ENCODE measurements around the gene SNAPIN.

The SNAPIN gene, protein sequence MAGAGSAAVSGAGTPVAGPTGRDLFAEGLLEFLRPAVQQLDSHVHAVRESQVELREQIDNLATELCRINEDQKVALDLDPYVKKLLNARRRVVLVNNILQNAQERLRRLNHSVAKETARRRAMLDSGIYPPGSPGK

DNA sequence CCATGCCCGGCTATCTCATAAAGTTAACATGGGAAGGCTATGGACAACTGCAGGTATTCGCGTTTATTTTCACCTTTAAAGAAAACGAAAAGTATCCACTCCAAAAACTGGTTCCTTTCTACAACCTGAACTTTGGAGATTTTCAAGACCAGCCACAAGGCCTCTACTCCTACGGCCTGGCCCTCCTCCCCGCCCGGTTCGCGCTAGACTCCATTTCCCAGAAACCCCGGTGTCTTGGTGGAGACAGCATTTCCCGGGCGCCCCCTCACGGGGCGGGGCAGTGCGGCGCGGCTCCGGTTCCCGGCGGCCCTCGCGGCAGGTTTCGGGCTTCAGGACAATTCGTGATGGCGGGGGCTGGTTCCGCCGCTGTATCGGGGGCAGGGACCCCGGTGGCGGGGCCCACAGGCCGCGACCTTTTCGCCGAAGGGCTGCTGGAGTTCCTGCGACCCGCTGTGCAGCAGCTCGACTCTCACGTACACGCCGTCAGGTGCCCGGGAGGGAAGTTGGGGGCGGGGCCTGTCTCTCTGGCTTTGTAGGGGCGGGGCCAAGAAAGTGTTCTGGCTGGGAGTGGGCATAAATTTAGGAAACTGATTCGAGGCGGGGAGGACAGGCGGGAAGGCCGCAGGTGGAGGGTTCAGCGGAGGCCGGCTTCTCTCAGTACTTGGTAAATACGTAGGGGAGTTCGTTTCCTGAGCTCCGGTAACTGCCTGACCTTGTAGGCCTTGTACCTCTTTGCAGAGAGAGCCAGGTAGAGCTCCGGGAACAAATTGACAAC, at the start of gene SNAPIN:
TSS of gene SNAPIN (plus strand) at position 304 of the 775 bp plus-strand sequence. CDS start at position 345, 41 bp downstream.
- DNase-seq, result peak; percentile 74

DNA sequence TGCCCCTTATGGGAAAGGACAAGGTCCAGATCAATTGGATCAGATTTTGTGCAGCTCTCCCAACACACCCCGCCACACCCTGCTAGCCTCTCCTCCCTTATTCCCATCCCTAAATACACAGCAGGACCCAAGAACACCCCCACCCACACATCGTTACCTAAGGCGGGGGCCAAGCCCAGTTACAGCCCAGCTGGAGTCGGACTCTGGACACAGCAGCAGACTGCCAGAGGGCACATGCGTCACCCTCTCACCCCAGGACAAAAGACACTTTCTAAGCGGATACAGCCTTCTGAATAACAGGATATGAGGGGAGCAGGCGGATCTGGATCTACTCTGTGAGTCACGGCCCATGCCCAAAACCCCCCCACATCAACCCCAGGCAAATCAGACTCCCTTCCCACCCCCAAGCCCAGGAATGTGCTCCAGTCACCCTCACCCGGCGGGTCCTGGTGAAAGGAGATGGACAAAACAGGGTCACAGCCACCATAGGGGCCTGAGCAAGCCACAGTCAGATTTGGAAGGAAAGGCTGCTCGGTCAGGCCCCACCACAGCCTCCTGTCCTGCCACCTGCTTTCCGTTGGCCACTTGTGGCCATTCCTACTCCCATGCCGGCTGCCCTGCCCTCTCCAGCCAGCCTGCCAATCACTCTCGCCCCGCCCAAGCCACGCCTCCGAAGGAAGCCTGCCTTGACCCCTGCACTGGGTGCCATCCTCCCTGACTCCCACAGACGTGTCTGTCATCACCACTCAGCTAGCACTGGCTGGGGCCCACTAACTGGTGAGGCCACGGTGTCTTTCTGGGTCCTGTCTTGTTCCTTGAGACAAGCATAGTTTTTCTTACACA, 49.5 kb upstream of the SNAPIN start:
- peak; percentile 87 for DNase-seq

DNA sequence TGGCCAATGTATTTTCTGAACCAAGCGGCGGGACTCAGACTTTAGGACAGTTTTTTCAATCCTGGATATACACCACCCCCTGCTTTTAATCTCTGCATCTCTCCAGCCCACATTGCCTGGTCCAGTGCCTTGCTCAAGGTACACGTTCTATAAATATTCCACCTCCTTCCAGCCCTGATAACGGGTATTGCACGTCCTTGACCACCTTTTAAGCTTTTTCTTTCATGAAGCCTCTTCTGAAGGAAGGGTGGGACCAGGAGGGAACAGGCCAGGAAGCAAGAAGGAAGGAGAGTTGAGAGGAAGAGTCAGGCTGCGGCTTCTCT, 49.0 kb upstream of the SNAPIN start:
- no peak for DNase-seq

DNA sequence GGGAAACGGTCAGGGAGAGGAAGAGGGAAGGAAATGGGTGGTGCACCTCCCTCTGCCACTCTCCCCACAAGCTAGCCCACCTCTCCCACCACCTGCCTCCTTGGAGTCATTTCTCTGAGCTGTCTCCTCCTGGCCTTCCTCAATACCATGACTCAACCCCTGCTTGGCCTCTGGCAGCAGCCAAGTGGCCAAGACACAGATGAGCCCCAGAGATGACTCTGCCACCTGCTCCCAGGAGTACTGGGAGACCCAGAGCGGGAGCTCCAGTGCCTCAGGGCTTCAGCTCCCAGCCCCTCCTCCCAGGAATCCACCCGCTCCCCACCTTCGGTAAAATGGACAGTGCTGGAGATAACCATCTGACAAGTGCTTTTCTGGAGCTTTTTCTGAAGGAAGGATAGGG, 48.2 kb upstream of the SNAPIN start:
- no peak for DNase-seq

DNA sequence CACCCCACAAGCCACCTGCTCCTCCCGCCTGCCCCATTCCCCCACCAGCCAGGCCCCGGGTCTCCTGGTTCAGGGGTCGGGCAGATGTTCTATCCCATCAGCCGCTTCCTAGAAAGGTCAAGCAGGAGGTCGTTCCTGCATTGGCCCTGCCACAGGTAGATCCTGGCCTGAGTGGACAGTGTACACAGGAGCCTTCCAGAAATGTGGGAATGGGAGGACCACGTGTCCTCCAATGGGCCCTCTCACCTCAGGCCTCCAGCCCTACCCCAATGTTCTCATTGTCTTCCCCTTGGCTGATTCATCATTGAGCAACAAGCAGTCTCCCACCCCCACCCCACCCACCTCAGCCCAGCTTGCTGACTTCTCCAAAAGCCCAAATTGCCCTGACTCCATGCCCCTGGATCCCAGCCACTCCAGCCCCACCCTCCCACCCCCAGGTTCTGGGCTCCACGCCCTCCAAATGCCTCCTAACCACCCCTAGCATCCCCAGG, 47.6 kb upstream of the SNAPIN start:
- no peak for DNase-seq

DNA sequence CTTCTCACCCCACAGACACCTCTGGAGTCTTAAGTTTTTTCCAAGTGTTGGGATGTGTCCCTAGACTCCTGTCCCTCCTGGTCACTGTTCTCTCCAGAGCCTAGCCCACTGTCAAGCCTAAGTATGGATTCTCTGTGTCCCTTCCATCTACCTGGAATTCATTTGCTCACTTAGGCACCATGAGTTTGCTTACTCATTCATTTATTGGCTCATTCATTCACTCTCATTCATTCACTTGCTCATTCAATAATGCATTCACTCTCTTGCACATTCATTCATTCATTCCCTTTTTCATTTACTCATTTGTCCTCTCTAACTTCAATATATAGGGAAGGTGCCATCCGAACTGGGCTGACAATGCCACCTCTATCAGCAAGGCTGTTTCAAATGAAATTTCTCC, 47.1 kb upstream of the SNAPIN start:
- no peak for DNase-seq

DNA sequence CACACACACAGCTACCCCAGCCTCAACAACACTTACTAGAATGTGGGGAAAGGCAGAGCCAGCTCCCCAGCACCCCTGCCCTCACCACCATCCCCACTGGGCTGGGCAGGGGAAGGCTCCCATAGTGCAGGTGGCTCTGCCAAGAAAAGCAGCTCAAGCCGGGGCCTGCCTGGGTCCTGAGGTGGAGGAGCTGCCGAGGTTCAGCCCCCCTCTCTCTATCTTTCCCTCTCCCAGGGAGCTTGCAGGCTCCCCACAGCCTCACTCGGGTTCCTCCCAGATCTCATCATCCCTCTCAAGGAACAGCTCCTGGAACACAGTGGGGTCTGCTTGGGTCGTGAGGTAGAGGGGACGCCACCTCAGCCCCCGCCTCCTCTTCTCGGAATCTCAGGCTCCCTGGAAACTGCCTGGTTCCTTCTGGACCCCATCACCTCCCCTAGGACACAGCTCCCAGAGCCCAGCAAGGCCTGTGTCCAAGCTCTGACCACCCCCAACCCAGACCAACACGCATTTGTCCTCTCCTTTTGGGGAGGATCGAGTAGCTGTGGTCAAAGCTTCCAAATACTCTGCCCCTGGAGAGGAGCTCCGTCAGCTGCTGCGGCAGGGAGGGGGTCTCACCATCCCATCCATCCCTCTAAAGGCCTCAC, 46.3 kb upstream of the SNAPIN start:
- no peak for DNase-seq

DNA sequence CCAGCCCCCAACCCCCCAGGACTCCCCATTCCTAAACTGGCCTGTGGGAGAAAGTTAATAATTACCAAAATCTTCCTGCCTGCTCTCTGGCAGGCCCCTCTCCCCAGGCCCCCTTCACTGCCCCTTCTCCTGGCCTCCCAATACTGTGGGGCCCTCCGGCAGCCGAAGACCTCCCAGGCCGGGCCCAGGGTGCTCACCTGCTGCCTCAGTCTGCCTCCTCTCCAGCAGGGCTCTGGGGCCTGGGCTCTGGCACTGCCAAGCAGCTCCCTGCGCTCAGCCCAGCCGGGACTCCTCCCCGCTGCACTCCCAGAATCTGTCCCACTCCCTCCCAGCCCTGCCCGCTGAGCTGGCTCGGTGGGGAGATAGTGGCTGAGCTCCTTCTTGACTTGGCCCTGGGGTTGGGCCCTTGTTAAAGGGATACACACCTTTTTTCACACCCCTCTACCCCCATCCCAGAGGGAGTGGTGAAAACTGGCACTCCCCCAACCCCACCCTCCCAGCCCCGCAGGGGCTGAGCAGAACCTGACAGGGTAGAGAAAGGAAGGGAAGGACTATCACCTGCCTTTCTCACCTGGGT, 45.7 kb upstream of the SNAPIN start, which contains the start of gene S100A16:
TSS of gene S100A16 (minus strand) at position 383 of the 577 bp plus-strand sequence. CDS start 4,986 bp downstream, outside the sequence.
- no peak for DNase-seq

DNA sequence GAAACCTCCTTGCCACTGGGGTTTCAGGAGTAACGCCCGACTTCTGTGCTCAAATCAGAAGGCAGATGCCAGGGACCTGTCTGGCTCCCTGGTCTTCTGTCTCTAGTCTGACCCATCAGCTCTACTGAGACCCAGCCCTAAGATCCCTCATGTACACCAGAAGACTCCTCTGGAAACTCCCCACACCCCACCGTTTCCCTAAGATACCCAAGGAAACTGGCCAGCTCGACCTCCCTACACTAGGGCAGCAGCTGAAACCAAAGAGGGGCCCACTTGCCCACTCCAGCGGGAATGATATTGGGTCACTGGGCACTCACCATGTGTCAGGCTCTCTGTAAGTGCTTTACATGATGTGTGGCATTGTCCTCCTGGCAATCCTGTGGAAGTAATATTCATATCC, 45.1 kb upstream of the SNAPIN start:
- no peak for DNase-seq

DNA sequence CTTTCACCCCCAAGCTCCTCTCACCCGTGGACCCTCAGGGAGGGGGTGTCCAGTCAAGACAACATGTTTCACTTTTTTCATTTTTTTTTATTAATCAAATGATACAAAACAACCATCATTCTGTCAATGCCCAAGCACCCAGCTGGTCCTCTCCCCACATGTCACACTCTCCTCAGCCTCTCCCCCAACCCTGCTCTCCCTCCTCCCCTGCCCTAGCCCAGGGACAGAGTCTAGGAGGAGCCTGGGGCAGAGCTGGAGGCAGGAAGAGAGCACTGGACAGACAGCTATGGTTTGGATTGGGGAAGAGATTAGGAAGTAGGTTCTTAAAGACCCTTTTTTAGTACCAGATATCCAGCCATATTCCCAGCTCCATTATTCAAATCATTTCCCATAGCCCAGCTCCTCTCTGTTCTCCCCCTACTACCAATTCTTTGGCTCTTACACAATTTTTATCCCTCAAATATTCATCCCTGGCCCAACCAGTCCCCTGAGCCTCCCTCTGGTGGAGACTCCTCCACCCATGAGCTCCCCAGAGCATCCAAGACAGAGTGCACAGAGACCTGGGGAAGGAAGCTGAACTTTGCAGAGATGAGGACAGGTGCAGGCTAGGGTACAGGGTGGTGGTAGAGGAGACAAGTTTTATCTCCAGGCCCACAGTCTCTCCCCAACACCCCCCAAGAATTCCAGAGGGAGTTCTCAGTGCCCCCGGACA, 44.2 kb upstream of the SNAPIN start:
- DNase-seq, result no peak

DNA sequence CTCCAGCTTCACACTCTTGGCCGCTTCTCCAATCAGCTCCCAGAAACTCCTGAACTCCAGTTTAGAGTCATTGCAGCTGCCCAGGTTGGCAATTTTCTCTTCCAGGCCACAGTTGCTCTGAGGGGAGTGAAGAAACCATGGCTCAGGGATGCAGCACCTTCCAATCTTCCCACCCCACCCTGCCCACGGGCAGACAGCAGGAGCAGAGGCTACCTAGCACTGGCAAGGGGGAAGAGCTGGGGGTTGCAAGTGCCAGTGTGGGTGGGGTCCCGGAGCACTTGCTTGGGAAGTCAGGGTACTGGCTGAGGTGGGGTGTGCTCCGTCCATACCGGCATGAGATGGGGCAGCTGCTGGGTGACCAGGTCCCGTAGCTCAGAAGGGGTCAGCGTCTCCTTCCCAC, 43.6 kb upstream of the SNAPIN start:
- DNase-seq, result no peak

DNA sequence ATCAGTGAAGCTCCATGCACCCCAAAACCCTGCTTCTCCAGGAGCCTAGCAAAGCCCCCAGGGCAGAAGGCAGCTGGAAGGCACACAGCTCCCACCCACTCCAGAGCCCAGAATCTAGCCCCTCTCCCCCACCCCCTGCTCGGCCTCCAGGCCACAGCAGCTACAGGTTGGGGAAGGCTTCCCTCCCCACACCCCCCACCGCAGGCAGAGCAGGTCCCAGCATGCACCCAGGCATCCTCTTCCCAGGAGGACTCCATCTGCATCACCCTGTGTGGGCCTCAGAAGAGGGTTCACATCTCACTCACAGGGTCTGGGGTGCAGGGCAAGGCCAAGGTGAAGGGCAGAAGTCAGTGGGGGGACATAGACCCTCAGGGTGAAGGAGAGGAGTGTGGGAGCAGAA, 43.1 kb upstream of the SNAPIN start:
- DNase-seq, result no peak

DNA sequence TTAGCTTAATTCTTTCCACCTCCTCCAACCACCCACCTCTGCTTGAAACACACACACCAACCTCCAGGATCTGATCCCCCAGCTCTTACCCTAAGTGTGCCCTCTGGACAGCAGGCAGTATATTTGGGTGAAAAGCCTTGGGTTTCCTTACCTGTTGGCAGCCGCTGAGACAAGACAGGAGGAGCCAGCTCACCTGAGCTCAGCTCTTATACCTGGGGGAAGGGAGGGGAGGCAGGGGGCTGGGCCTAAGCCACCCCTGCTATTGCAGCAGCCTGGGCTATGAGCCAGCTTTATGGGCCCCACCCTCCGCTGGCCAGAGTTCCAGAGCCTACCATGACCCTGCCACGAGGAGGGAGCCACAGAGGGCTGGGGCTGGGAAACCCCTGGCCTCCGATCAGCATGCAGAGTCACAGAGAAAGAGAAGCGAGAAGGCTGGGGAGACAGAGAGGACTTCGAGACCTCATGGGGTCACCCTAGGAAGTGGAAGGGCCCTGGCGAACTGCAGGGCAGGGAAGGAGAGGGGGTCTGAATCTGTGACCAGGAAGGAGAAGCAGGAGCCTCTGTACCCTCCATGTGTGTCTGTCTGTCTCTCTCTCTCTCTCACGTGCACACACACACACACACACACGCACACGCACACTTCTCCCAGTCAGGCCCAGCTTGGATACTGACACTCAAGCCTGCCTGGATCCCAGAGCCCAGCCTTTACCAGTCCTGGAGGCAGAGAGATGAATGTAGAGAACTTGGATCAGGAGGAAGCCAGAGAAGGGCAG, 42.2 kb upstream of the SNAPIN start, which contains the start of gene S100A14:
TSS of gene S100A14 (minus strand) at position 182 of the 773 bp plus-strand sequence. CDS start 467 bp downstream, outside the sequence.
- DNase-seq, result no peak

DNA sequence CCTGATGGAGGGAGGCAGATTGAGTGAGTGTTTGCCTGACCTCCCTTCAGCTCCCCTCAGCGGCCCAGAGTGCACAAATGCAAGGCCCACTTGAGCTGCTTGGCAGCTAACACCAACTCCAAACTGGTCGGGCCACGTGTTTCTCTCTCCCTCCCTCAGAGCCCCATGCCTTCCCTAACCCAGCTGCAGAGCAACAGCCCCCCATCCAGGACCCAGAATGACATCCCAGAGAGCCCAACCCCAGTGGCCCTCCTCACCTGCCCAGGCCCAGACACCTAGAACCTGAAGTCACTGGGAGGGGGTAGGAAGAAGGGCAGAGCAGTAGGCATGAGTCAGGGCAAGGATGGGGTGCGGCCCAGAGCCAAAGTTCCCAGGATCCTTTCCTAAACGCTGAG, 41.6 kb upstream of the SNAPIN start:
- no peak for DNase-seq

DNA sequence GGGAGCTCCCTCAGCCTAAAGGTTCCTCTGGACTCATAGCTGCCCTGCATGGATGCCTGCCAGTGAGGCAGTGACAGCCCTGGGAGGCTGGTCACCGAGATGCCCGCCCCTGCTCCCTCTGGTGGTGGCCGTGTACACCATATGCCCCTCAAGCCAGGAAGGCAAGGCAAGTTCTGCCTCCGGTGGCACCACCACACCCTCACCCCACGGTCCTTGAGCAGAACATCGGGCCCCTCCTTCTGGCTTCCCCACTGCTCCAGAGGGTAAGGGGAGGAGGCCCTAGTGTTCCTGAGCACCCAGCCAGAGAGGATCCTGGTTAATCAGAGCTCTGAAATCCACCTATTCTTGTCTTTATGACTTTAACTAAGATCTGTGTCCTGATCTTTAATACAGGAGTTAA, 40.8 kb upstream of the SNAPIN start:
- peak; percentile 31 for DNase-seq

DNA sequence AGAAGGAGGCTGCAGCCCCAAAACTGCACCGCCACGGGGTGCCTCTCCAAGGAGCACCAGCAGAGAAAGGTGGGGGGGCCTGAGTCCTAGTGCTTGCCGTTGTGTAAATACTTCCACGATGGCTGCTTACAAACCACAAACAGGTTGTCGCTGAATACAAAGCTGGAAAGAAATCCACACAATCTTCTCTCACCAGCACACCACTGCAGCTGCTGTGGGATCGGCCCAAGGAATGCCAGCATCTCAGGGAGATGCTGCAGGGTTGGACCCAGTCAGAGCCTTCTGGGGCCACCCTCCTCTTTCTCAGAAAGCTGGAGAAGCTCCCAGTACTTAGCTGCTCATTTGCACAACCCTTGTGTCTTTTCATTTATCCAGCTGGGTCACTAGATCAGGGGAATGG, 39.3 kb upstream of the SNAPIN start:
- DNase-seq, result no peak

DNA sequence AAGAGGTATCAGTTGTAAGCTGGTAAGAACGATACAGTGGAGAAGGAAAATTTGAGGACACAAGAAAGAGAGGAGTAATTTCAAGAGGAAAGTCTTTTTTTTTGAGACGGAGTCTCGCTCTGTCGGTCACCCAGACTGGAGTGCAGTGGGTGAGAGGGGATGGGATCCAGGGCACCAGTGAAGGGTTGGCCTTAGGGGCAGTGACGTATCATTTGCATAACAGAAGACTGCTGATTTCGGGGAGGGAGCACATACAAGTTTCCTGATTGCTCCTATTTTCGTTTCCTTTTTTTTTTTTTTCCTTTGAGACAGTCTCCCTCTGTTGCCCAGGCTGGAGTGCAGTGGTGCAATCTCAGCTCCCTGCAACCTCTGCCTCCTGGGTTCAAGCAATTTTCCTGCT, 35.4 kb upstream of the SNAPIN start:
- no peak for DNase-seq

DNA sequence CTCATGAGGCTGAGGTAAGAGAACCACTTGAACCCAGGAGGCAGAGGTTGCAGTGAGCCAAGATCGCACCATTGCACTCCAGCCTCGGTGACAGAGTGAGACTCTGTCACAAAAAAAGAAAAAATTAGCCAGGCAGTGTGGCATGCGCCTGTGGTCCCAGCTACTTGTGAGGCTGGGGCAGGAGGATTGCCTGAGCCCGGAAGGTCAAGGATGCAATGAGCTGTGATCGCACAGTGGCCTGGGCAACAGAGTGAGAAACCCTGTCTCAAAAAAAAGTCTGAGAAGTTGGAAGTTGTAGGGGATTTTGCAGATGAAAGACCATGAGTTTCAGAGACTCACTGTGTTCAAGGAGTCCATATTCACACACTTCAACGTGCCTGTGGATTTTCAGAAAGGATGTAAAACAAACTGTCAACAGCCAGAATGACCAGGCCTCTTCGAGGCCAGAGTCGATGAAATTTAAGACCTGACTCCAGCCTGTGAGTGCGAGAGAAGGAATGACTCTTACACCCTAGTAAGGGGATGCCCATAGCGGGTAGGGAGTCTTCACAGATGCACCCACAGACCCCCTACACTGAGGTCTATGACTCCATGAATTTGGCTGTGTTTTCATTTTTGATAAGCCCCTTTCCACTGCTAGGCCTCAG, 33.4 kb upstream of the SNAPIN start:
- DNase-seq, result no peak

DNA sequence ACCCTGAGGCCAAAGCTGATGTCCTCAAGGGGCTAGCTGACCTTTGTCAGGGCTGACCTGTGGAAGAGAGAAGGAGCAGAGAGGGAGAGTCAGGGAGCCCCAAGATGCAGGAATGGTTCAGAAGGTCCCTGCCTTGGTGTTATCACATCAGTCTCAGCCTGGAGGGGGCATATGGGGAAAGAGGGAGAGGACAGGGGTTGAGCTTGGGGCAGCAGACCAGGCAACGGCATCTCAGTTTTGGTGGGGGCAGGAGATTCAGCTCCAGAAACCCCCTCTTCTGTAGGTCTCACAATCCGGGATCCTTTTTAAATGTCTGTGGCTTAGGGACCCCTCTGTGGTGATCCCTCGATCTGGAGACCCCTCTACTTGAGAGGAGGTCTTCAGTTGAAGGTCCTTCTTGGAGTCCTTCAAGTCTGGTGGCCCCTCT, 32.0 kb upstream of the SNAPIN start:
- DNase-seq, result no peak

DNA sequence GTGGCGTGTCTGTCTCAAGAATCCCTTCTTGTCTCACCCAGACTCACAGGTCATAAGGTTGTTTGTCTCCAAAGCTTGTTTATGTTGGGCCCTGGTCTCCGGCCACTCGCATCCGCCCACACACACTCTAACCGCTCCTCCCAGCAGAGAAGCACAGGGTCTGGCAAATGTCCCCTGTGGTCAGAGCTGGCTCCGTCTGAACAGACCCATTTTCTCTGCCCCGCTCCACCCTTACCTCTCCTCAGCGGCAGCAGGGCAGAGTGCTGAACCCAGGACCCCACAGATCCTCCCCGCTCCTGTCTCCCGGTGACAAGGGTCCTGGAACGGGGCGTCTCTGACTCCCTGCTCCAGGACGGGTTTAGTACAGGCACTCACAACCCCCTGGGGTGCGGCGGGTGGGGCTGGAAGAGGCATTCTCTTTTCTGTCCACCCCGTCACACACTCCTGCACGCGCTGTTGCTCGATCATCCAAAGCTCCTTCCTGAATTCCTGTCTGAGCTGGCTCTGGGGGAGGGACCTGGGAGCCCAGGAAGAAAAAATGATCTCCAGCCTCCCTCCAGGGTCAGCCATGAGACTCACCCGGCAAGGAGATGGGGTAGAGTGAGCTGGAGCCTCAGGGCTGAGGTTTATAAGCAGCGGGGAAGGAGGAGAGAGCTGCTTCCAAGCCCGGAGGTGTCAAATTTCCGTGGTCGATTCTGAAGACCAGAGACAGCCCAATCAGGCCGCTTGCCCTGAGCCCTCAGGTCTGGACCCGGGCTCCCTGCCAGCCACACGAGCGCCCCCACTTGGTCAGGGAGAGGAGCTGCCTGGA, 31.4 kb upstream of the SNAPIN start, which contains the start of gene S100A13:
TSS of gene S100A13 (minus strand) at position 602 of the 811 bp plus-strand sequence. CDS start 1,033 bp downstream, outside the sequence.
- DNase-seq, result peak; percentile 79

Measured in T1000 (cell line).